Psoas muscle (tissue), 8 donors: ENCODE data around the gene DLGAP1. TPM values are rescaled to one million over a fixed set of nuclear protein-coding genes. Genes with fewer than 3 reads are reported as not detected.
"Not testable (repeated sequence)": the region's sequence is repeated elsewhere in the genome, so short reads cannot be mapped to it uniquely, and the experiment has no call there.

Experiments used
- ATAC-seq, 4 donors: fragments of 200-7000 bp; cut with Tn5 transposase; one replicate each; pipeline ENCODE4 v1.9.1; 2020; ENCODE audit warnings: moderate library complexity in 3 of 4, mild to moderate bottlenecking in 2 of 4
- DNase-seq, 2 donors: peaks; one replicate each; pipeline ENCODE4 v3.0.0-alpha.2; 2020
- H3K27ac ChIP-seq: fragments of 200-600 bp; one replicate; pipeline ENCODE4 v1.8.0; 2022
- H3K27me3 ChIP-seq, 3 donors: fragments of 200-600 bp in 1 of 3; one replicate each; pipeline versions ENCODE4 v1.6.1 to v1.8.0; 2013 to 2022; ENCODE audit warnings: low read length in 2 of 3, mild to moderate bottlenecking in 2 of 3, moderate library complexity in 1 of 3; ENCODE audit not compliant: insufficient read depth in 3 of 3
- H3K36me3 ChIP-seq, 2 donors: fragments of 200-600 bp in 1 of 2; one replicate each; pipeline versions ENCODE4 v1.6.1 to v1.8.0; 2013 to 2022; ENCODE audit warnings: low read depth in 1 of 2, mild to moderate bottlenecking in 1 of 2, moderate library complexity in 1 of 2; ENCODE audit not compliant: insufficient read depth in 1 of 2
- H3K4me1 ChIP-seq: fragments of 200-600 bp; one replicate; pipeline ENCODE4 v1.8.0; 2022
- H3K4me3 ChIP-seq: fragments of 200-600 bp; one replicate; pipeline ENCODE4 v1.8.0; 2022; ENCODE audit warnings: mild to moderate bottlenecking
- H3K9me3 ChIP-seq: fragments of 200-600 bp; one replicate; pipeline ENCODE4 v1.8.0; 2022
- CTCF ChIP-seq: fragments of 200-600 bp; IDR thresholded peaks from one replicate; pipeline ENCODE4 v1.8.0; 2022; ENCODE audit warnings: antibody characterized with exemption
- WGBS, 3 donors: extraction: QIAGEN DNeasy Blood & Tissue Kit; methylation state at CpG; one replicate each; pipeline versions ENCODE4 v1.1.6 to v1.1.7; 2013; 5-methylcytosine and 5-hydroxymethylcytosine counted together
- intact Hi-C, 2 donors: fragments of 100-400 bp; cut with DNase I; formaldehyde crosslinking; loops; one replicate each; pipeline versions ENCODE4 v1.11.0 to v1.14.2; 2022
- polyA plus RNA-seq, 3 donors: library from polyadenylated mRNA; stranded (reverse); fragments of 200-250 nt; gene quantifications; one replicate each; pipeline ENCODE4 v1.2.3, GENCODE V29; 2013
- total RNA-seq, 4 donors: library from RNA; stranded (reverse); fragmentation: NEBNext Ultra II Directional in 2 of 4; extraction: Animal tissue kit (Norgen Biotek cat#: 25700) in 2 of 4; gene quantifications; one replicate each; pipeline versions ENCODE4 v1.2.1 to v1.2.4, GENCODE V29; 2021 to 2023
- donor health status: healthy with polysubstance abuse.
- donor health status: DM: no; HTN: no; CAD: no; lungs with moderate emphysema.
- donor health status: Bipolar disorder and iron deficiency.
- donor health status: healthy.
- donor health status: DM: yes; HTN: yes; CAD: no.
- donor health status: DM: no; HTN: no; CAD: no.
- donor health status: DM: no; HTN: no; CAD: no.
- donor health status: DM: yes; HTN: yes; CAD: no.

Gene DLGAP1
- total and polyA plus RNA-seq, 7 donors = 0.09 to 0.26 (median 0.16) TPM; not detected in 1

GRCh38 chr18:3611313-3612090, 843.6 kb downstream of the DLGAP1 start:
- intact Hi-C loops = no loop called here

GRCh38 chr18:3610813-3611212, 844.3 kb downstream of the DLGAP1 start:
- whole genome bisulfite sequencing, 3 donors = 85 to 90% (median 89%) methylated on average over 6 of the region's 6 CpGs
- H3K27me3 ChIP-seq = peaks cover 0 to 41% (median 0%) of the 10 kb centered on the region in 3 donors
- no peaks in the 10 kb centered on the region for H3K4me1 ChIP-seq
- intact Hi-C loops = no loop called here
- no peaks in the 10 kb centered on the region for H3K36me3 ChIP-seq
- TF ChIP-seq CTCF = no peak
- no peaks in the 10 kb centered on the region for H3K9me3 ChIP-seq
- no peak overlapping the region for H3K4me3 ChIP-seq
- ATAC-seq (no peak), DNase-seq (no peak)
- H3K27ac ChIP-seq = no peak overlapping the region

More at GRCh38 chr18:3611313-3612090, 843.6 kb downstream of the DLGAP1 start:
- WGBS, 3 donors = 49 to 59% (median 49%) methylated on average over 15 of the region's 15 CpGs
- ATAC-seq (no peak), DNase-seq (no peak)
- peaks cover 0 to 34% (median 0%) of the 10 kb centered on the region in 3 donors for H3K27me3 ChIP-seq
- TF ChIP-seq CTCF = no peak
- H3K36me3 ChIP-seq = no peaks in the 10 kb centered on the region
- H3K27ac ChIP-seq = no peak overlapping the region
- H3K4me1 ChIP-seq = no peaks in the 10 kb centered on the region
- no peaks in the 10 kb centered on the region for H3K9me3 ChIP-seq
- H3K4me3 ChIP-seq = no peak overlapping the region

GRCh38 chr18:3610188-3610708, 844.9 kb downstream of the DLGAP1 start:
- peaks cover 0 to 44% (median 0%) of the 10 kb centered on the region in 3 donors for H3K27me3 ChIP-seq
- DNase-seq = no peak
- intact Hi-C loops = no loop called here
- H3K27ac ChIP-seq = no peak overlapping the region
- peaks cover 4% of the 10 kb centered on the region for H3K4me1 ChIP-seq
- H3K9me3 ChIP-seq = no peaks in the 10 kb centered on the region
- TF ChIP-seq CTCF = no peak
- ATAC-seq = no peak
- H3K36me3 ChIP-seq = no peaks in the 10 kb centered on the region
- no peak overlapping the region for H3K4me3 ChIP-seq
- WGBS, 3 donors = 86 to 96% (median 95%) methylated on average over 2 of the region's 2 CpGs

- H3K4me1 ChIP-seq = peaks cover 22% of the 10 kb centered on the region
- intact Hi-C loops = no loop called here
- no peak for DNase-seq
- H3K27ac ChIP-seq = no peak overlapping the region
- peaks cover 0 to 44% (median 0%) of the 10 kb centered on the region in 3 donors for H3K27me3 ChIP-seq
- no peaks in the 10 kb centered on the region for H3K36me3 ChIP-seq
- H3K4me3 ChIP-seq = no peak overlapping the region
- no peak for ATAC-seq
- no peak for TF ChIP-seq CTCF
- 83 to 90% (median 86%) methylated on average over 4 of the region's 4 CpGs for WGBS, 3 donors
- H3K9me3 ChIP-seq = no peaks in the 10 kb centered on the region
These were observed 846.6 kb downstream of the DLGAP1 start for GRCh38 chr18:3608488-3608887.

- WGBS, 3 donors = 83 to 98% (median 94%) methylated on average over 7 to 8 of the region's 8 CpGs
- DNase-seq, H3K27ac ChIP-seq, ATAC-seq, H3K9me3 ChIP-seq, intact Hi-C loops, H3K36me3 ChIP-seq, H3K4me3 ChIP-seq: not testable (repeated sequence)
- Histone ChIP-seq H3K4me1 (peaks cover 26% of the 10 kb centered on the region), H3K27me3 (peaks cover 0 to 44% (median 0%) of the 10 kb centered on the region in 3 donors)
These were observed 847.0 kb downstream of the DLGAP1 start for GRCh38 chr18:3608099-3608453.
